Hindlimb muscle (tissue), 1 donor: ENCODE measurements around the gene RRAD. TPM values are rescaled to one million over a fixed set of nuclear protein-coding genes. Genes with fewer than 3 reads are reported as not detected.
"Not testable (repeated sequence)": the region's sequence is repeated elsewhere in the genome, so short reads cannot be mapped to it uniquely, and the experiment has no call there.

ENCODE experiments used
- DNase-seq: peaks from one replicate; pipeline ENCODE4 v3.0.0-alpha.2; 2013
- polyA plus RNA-seq: library from polyadenylated mRNA; unstranded; fragments of 120-200 nt; gene quantifications from one replicate; pipeline ENCODE4 v1.2.1, GENCODE V29; 2013; ENCODE audit not compliant: insufficient read length

RRAD gene
- polyA plus RNA-seq, 1 donor = 3.1 TPM

DNA sequence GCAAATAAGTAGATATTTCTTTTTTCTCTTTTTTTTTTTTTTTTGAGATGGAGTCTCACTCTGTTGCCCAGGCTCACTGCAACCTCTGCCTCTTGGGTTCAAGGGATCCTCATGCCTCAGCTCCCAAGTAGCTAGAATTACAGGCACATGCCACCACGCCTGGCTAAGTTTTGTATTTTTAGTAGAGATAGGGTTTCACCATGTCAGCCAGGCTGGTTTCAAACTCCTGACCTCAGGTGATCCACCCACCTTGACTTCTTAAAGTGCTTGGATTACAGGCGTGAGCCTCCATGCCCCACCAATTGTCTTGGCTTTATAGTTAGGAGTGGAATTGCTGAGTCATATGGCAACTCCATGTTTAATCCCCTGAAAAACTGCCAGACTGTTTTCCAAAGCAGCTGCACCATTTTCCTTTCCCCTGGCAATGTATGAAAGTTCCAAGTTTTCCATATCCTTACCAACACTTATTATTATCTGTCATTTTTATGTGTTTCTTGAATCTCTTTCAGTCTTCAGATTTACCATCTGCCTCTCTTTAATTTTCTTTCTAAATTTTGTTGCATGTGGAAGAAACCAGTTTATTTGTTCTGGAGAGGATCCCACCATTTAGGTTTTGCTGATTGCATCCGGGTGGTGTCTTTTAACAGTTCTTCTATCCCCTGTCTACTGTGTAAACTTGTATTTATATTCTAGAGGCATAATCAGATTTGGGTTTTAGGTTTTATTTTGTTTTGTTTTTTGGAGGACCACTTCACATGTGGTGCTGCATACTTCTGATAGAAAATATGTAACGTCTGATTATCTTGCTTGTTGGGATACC, 25.8 kb upstream of the RRAD start:
- no peak for DNase-seq

DNA sequence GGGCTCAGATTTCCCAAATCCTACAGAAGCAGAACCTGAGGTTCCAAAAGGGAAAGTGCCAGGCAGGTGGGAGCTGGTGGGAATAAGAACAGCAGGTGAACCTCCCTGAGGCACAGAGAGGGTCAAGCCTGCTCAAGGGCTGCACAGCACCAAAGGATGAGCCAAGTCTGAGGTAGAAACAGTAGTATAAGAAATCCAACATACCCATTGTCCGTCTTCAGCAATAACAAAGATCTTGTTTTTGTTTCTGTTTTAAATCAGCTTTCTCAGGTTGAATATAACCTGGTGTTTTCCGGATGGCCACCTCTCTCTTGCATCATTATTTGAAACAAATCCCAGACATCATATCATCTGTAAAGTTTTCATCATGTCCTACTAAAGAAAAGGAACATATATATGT, 25.1 kb upstream of the RRAD start:
- DNase-seq = no peak

DNA sequence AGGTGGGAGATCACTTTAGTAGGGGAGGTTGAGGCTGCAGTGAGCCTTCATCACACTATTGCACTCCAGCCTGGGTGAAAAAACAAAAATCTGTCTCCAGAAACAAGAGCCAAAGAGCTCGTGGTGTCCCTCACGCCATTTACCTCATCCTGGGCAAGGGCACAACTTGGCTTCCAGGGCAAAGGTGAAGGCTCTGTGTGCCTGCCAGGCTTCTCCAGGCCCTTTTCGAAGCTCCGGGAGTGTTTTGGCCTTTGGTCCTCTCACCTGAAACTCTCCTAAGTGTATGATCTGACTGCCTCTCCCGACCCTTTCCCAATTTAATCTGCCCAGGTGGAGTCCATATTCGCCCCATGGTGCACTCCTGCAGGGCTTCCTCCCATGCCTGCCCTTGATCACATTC, 24.1 kb upstream of the RRAD start:
- DNase-seq = no peak

DNA sequence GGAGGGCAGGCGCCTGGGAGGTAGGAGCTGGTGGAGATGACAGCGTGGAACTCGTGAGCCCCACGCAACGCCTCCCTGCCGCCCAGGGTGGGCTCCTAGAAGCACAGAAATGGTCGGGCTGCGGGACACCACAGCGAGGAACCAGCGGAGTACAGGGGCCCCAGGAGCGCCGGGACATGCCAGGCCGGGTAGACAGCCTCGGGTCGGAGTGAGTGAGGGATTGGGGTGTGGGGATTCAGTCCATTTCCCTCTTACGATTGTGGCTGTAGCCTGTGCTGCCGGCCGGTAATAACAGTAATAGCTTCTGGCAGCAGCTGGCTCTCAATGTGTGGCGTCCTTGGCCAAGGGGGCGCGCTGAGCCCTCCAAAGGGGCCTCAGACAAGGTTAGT, 23.5 kb upstream of the RRAD start:
- no peak for DNase-seq

DNA sequence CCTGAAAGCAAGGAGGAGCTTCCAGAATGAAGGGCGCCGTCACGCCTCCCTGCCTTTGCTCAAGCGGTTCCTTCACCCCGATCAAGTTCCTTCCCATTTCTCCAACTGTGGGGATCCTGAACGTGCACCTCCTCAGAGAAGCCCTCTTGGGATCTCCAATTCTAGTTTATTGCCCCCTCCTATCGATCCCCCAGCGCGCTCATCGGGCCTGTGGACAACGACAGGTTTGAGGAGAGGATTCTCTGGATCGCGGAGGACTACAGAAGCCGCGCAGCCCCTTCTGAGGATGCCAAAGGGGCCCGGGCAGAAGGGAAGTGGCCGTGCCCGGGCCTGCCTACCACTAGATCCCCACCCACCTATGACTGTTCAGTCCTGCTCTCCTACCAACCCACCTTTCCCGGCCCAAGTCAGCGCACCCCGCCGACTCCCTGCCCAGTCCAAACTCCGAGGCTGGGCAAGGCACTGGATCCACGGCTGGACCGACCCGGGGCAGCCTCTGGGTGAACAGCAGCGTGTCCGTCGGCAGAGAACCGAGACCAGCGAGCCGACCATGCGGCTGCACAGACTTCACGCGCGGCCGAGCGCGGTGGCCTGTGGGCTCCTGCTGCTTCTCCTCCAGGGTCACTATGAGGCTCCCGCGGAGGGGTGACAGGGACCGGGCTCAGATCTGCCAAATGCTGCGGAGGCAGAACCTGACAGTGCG, 22.9 kb upstream of the RRAD start:
- no peak for DNase-seq

DNA sequence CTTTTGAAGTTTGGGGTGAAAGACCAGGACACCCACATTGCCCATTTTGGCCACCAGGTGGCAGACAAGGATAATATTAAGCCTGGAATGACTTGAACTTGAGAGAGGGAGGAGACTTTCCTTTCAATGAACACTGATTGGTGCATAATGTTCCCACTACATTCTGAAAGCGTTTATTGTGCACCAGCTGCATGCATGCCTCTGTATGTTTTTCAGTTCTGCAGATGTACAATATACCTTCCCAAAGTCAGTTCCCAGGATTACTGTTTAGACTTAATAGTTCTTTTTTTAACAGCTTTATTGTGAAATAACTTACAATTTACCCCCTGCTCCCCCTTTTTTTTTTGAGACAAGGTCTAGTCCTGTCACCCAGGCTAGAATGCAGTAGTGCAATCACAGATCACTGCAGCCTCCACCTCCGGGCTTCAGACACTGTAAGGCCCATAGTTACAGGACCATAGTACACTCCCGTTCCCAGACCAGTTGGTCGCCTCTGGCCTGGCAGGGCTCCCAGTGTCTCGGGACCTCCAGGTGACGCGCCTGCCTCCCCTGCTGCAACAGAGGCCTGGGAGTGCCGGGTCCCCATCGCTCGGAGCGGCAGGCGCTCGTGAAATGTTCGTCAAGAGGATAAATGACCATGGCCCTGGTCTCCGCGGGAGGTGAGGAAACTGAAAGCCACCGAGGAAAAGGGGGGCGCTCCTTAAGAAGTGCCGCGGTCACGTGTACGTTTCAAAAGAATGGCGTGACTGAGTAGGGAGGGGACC, 22.1 kb upstream of the RRAD start:
- peak; percentile 74 for DNase-seq

DNA sequence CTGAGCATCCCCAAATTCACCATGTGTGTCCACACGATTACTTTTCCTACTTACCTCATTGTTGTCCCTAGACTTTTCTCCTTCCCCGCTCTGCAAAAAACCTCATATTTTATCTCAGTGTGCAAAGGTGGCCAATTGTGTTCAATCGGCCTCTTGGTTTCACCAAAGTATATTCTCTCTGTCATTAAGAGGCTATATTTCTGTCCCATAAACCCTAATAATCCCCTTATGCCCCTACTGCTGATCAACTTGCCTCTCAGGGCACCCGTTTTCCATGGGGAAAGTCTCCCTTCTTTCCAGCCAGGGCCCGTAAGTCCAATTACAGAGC, 21.6 kb upstream of the RRAD start:
- DNase-seq = no peak

DNA sequence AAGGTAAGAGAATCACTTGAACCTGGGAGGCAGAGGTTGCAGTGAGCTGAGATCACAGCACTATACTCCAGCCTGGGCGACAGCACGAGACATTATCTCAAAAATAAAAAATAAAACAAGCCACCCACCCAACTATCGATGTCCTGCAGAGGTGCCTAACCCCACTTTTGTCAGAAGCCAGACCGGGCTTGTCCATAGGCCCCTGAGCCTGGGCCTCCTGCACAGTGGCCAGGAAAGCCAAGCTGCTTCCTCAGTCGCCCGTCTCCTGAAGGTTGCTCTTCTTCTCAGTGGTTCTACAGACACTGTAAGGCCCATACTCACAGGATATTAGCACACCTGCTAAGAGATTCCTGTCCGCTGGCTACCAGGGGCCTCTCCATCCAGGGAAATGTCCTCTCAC, 21.2 kb upstream of the RRAD start:
- no peak for DNase-seq

DNA sequence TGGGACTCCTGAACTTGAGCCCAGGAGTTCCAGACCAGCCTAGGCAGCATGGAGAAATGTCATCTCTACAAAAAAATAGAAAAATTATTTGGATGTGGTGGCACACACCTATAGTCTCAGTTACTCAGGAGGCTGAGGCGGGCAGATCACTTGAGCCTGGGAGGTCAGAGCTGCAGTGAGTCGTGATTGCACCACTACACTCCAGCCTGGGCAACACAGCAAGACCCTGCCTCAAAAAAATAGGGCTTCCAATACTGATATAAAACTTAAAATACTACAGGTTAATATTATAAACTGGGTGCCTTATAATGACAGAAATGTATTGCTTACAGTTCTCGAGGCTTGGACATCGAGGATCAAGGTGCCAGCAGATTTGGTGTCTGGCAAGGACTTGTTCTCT, 20.6 kb upstream of the RRAD start:
- DNase-seq = no peak

DNA sequence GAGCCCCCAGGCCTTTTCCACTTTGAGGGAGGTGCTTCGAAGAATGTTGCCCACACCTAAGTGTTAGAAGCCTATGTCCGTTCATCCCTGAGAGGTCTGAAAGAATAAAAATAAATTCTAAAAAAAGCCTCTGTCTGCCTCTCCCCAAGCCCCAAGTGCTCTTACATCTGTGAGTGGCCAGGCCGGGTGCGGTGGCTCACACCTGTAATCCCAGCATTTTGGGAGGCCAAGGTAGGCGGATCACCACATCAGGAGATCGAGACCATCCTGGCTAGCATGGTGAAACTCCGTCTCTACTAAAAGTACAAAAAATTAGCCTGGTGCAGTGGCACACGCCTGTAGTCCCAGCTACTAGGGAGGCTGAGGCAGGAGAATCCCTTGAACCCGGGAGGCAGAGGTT, 19.6 kb upstream of the RRAD start:
- DNase-seq = not testable (repeated sequence)

DNA sequence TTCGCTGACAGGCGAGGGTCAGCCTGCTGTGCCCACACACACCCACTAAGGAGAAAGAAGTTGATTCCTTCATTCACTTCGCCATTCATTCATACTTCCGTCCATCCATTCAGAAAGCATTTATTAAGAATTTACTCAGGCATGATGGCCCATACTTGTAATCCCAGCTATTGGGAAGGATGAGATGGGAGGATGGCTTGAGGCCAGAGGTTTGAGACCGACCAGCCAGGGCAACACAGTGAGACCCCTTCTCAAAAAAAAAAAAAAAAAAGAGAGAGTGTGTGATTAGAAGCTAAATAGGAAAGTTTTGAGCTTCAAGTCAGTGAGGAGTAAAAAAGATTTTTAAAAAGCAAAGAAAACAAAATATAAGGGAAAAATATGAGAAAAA, 18.7 kb upstream of the RRAD start:
- DNase-seq = no peak

DNA sequence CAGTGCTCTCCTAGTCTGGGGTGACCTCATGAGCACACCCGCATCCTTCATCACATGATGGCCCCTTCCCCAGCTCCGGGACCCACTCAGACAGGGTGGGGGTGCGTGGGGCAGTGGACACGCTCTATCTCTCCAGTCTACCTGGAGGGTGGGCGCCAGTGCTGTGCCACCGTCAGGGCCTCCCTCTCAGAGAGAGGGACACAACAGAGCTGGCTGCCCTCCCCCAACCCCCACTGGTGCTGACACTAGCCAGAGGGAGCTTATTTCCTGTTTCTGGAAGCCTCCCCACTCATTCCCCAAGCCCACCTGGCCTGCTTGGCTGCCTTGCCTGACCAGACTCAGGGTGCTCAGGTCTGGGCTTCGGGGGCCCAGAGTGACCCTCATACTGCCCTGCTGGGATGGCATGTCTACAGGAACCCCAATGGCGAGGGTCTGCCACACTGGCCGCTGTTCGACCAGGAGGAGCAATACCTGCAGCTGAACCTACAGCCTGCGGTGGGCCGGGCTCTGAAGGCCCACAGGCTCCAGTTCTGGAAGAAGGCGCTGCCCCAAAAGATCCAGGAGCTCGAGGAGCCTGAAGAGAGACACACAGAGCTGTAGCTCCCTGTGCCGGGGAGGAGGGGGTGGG, 18.2 kb upstream of the RRAD start:
- DNase-seq = no peak

DNA sequence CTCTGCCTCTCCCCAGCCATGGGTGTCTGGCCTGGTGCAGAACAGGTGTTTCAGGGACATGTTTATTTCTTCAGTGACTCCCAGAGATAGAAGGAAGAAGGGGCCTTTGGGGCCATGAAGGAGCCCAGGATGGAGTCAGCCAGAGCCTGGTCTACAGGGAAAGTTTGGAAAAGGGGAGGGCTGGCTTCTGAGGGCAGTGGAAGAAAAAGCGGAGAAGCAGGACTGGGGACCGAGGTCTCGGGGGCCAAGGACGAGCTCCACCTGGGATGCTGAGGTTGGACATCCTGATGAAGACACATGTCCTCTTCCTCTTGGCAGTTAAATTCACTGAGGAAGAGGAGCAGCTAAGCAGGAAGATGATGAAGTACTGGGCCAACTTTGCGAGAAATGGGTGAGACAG, 17.6 kb upstream of the RRAD start:
- DNase-seq = no peak

DNA sequence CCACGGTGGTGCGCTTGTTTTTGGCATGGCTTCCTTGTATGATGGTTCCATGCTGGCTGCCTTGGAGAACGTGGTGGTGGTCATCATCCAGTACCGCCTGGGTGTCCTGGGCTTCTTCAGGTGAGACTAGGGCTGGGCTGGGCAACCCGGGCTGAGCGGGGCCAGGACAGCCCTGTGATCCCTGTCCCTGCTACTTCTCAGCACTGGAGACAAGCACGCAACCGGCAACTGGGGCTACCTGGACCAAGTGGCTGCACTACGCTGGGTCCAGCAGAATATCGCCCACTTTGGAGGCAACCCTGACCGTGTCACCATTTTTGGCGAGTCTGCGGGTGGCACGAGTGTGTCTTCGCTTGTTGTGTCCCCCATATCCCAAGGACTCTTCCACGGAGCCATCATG, 14.9 kb upstream of the RRAD start:
- no peak for DNase-seq

DNA sequence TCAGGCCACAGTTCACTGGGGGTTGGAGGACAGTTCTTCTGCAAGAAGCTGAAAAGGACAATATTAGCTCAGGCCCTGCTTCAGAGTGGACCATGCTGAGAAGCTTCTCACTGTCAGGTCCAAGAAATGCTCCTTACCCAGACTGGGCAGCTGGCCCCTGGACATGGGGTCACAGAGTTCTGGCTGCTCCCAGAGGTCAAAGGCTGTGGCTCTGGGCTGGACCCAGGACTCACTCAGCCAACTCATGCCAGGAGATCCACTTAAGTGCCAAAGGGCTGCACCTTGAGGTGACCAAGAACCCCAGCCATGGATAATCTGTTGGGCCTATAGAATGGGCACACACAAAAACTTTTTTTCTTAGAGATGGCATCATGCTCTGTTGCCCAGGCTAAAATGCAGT, 14.0 kb upstream of the RRAD start:
- DNase-seq = no peak

DNA sequence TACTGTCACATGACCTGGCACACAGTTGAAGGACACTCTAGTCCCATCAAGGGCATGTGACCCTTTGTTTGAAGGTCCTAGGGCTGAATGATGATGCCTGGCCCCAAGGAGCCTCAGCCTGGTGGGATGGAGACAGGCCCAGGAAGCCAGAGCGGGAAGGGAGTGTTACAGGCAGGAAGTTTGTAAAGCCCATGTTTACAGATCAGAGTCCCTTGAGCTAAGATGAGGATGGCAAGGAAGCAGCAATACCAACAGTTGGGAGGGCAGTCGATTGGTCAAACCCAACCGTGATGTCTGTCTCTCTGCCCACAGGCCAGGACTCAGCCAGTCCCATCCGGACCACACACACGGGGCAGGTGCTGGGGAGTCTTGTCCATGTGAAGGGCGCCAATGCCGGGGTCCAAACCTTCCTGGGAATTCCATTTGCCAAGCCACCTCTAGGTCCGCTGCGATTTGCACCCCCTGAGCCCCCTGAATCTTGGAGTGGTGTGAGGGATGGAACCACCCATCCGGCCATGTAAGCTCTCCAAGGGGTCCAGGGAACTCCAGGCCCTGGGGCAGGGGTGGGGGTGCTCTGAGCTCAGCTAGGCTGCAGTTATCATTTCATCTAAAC, 12.5 kb upstream of the RRAD start:
- DNase-seq = no peak

DNA sequence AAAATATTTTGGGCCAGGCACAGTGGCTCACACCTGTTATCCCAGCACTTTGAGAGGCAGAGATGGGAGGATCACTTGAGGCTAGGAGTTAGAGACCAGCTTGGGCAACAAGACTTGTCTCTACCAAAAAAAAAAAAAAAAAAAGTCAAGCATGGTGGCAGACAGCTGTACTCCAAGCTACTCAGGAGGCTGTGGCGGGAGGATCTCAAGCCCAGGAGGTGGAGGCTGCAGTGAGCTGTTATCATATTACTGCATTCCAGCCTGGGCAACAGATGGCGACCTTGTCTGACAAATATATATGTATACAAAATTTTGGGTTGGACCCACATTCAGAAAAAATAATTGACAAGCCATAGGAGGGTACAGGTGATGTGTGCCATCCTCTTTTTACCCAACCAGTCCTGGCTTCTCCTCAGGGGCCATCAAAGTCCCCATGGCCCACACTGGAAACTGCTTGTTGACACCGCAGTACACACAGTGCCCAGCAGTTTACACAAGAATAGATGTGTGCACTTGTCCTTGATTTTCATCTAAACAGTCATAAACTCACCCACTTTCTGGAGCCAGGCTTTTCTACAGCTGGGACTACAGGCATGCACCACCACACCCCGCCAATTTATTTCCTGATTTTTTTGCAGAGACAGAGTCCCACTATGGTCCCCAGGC, 11.7 kb upstream of the RRAD start:
- DNase-seq = no peak

DNA sequence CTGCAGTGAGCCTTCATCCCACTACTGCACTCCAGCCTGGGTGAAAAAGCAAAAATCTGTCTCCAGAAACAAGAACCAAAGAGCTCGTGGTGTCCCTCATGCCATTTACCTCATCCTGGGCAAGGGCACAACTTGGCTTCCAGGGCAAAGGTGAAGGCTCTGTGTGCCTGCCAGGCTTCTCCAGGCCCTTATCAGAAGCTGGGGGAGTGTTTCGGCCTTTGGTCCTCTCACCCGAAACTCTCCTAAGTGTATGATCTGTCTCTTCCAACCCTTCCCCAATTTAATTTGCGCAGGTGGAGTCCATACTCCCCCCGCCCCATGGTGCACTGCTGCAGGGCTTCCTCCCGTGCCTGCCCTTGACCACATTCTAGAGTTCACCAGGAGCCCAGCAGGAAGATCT, 11.1 kb upstream of the RRAD start:
- DNase-seq = no peak

DNA sequence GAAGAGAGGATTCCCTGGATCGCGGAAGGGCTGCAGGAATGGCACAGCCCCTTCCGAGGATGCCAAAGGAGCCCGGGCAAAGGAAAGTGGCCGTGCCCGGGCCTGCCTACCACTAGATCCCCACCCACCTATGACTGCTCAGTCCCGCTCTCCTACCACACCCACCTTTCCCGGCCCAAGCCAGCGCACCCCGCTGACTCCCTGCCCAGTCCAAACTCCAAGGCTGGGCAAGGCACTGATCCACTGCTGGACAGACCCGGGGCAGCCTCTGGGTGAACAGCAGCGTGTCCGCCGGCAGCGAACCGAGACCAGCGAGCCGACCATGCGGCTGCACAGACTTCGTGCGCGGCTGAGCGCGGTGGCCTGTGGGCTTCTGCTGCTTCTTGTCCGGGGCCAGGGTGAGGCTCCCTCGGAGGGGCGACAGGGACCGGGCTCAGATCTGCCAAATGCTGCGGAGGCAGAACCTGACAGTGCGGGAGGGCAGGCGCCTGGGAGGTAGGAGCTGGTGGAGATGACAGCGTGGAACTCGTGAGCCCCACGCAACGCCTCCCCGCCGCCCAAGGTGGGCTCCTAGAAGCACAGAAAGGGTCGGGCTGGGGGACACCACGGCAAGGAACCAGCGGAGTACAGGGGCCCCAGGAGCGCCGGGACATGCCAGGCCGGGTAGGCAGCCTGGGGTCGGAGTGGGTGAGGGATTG, 10.1 kb upstream of the RRAD start, which contains the start of gene CES2:
Gene CES2, plus strand, starts transcription at position 203 of the 698 bp plus-strand sequence. Its CDS starts 120 bp downstream, at position 323.
- DNase-seq = no peak

DNA sequence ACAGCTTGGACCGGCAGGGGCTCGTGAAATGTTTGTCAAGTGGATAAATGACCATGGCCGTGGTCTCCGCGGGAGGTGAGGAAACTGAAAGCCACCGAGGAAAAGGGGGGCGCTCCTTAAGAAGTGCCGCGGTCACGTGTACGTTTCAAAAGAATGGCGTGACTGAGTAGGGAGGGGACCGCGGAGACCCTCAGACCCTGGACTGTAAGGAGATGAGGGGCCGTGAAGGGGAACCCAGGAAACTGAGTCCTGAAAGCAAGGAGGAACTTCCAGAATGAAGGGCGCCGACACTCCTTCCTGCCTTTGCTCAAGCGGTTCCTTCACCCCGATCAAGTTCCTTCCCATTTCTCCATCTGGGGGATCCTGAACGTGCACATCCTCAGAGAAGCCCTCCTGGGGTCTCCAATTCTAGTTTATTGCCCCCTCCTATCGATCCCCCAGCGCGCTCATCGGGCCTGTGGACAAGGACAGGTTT, 9.5 kb upstream of the RRAD start:
- DNase-seq = not testable (repeated sequence)

DNA sequence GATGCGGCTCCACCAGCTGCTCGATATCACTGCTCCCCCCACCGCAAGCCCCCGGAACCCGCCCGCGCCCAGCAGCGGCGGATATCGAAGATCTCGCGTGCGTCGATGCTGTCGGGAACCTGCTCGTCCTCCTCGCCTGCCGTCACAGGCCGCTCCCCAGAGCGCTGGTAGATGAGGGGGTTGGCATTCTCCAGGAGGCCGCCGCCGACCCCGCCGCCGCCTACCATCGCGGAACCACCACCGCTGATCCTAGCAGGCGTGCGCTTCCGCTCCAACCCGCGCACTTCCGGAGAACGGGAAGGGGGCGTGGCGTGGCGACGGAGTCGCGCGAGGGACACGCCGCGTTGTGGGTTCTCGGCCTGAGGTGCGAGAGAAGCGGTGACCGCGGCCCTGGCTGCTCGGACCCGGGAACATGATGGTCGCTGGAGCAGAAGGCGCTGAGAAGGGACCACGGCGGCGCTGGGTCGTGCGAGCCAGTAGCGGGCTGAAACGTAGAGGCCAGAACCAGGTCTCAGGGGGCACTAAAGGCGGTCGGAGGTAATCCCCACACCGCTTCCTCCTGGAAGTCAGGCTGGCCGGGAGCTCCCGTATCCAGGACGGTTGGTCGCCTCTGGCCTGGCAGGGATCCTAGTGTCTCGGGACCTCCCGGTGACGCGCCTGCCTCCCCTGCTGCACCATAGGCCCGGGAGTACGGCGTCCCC, 9.0 kb upstream of the RRAD start, which contains the start of gene CIAO2B:
Gene CIAO2B, minus strand, starts transcription at position 265 of the 701 bp plus-strand sequence. Its CDS starts 38 bp downstream, at position 227.
- DNase-seq = peak; percentile 97
